Activated CD8-positive, alpha-beta memory T cell treated with anti-CD3 and anti-CD28 coated beads for 4 hours (primary cell): Measurements from ENCODE around the gene KSR2.
"Not testable (repeated sequence)": the region's sequence is repeated elsewhere in the genome, so short reads cannot be mapped to it uniquely, and the experiment has no call there.

ENCODE experiments used
- DNase-seq, 2 donors: peaks; one replicate each; pipeline ENCODE4 v3.0.0-alpha.2; 2020; ENCODE audit warnings: low read depth in 2 of 2

The KSR2 gene

DNA sequence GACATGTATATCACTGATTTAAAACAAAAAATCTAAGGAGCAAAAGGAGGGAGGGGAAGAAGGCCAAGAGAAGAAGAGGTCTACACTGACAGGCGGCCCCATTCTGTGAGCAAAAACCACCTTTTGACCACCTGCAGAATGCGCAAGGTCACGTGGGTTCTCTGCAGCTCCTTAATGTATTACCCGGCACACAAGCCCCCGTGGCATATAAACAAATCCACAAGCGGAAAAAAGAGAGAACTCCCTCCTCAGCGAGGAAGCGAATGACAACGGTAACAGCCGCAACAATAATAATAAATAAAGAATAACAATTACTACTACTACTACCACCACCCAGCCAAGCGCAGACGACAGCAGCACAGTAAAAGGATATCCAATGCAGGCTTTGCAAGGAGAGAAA lies 1.3 kb downstream of the KSR2 start:
- no peak for DNase-seq

DNA sequence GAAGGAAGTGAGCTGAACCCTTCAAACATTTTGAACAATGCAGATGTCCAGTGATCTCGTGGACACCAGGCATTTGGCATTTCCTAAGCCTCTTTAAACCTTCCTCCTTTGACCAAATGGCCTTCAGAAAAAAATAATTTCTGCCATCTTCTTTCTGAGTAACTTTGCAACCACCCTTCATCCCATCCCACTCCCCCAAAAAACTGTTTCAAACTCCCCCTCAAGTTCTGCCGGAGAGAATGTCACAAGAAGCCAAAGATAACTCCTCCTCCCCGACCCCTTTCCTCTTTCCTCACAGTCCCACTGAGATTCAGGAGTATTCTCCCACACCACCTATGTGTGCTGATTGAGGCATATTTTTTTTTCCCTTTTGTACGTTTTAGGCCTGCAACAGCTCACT lies 1.7 kb downstream of the KSR2 start:
- no peak for DNase-seq

DNA sequence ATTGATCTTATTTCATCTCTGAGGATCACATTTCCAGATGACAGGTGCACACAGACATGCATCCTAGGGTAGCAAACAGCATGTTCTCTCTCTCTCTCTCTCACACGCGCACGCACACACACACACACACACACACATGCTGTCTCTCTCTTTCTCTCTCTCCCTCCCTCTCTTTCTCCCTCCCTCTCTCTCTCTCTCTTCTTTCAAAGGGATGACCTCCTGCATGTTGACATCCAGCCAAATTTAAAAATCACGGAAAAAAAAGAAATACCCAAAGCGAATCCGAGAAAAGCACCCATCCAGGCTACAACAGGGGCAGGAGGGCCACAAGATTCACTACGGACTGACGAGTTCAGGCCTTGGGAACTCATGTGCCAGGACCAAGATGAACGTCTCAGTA lies 2.3 kb downstream of the KSR2 start:
- DNase-seq, result no peak

DNA sequence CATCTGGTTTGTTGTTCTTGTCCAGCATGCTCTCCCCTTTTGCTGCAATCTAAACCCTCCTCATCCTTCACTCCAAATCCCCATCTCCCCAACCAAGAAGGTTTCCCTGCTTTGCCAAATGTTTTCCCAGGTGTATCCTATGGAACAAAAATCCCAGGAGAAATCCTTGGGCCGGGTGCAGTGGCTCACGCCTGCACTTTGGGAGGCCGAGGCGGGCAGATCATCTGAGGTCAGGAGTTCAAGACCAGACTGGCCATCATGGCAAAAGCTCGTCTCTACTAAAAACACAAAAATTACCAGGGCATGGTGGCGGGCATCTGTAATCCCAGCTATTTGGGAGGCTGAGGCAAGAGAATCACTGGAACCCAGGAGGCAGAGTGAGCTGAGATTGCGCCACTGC lies 5.0 kb downstream of the KSR2 start:
- no peak for DNase-seq

DNA sequence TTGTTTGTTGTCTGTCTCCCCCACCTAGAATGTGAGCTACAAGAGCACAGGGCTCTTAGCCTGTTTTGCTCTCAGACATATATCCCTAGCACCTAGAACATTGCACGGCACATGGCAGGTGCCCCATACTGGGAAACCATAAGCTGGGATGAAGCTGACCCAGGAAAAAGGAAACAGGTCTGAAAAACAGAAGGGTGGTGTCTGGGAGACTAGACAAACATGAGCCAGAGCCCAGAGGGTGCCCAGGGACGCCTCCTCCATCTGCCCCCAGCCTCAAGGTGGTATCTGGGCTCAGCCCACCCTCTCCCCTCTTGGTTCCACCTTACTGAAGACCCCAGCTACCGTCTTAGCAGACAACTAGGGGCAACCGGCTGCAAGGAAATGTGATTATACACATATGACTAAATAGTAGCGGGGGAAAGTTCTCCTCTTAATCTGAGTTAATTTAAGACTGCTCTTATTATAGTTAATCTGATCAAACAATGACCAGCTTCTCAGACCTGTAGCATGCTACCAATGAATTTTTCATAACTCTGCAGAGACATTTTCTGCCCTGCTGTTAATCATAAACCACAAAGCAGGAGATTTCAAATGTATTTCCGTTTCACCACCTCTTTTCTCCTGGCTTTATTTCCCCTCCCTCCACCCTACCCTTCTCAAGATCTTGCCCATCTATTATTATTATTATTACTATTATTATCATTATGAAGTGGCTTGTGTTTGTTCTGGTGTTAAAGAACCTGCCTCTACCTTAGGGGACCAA lies 31.9 kb downstream of the KSR2 start:
- no peak for DNase-seq

DNA sequence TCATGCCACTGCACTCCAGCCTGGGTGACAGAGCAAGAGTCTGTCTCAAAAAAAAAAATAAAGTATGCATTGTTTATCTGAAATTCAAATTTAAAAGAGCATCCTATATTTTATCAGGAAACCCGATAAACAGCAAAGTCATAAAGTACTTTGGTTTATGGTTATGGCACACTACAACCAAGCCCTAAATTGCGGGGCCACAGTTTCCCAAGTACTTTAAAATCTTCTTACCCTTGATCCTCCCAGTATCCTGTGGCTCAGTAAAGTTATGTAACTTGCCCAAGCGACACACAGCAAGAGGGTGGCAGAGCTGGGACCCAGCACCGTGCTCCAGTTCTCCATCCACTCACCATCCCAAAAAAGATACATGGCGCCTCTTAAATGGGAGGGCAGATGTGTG lies 35.2 kb downstream of the KSR2 start:
- DNase-seq, result no peak

DNA sequence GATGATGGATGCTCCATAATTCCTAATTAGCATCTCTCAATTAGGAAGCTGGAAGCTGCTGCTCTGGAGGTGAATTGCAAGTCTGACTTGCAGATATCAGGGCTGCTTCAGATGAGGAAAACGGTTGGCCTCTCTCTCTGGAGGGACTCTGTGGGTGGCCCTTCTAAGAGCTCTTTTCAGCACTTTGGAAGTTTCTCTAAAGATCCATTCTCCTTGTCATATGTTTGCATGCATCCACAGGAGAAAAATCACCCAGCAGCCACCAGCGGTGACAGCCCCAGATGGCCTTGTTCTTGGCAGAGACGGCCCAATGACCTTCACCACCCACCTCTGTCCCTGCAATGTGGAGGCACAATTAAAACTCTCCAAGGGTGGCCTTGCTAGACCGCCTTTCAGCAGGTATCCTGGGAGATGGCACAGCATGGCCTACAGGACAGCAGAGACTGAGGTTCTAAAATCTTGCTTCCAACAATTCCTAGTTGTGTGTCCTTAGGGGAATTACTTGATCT lies 42.3 kb downstream of the KSR2 start:
- DNase-seq, result no peak

DNA sequence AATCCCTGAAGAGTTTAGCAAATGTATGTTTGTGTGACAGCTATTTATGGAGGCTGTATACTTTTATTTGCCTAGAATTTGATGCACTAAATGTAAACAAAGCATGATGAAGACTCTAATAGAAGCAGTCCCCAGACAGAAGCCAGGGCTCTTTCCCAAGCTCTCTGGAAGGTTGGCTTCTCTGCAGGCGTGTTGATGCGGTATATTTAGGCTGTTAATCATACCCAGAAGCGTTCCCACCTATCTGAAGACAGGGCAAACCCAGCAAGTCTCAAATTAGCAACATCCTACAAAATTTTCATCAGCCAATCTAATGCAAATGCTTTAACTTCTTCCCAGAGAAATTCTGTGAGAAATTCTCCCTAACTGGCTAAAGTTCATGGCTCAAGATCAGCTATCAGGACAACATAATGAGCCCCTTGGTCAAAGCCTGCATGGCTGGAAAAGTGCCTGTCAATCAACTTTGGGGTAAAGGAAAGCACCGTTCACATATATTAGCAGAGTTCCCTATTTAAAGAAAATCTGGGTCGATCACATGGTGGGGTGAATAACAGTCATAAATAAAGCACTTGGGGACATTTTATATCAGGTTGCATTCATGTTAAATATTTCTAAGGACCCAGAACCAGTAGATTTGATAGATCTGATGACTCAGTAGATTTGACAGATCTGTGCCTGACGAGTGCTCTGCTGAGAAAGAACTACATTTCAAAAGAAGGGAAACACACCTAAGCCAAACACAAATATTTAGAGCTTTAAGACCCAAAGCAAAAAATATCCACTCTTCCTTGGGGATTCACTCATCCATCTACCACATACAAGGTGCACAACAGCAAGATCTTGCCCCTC lies 46.6 kb downstream of the KSR2 start:
- DNase-seq, result no peak

DNA sequence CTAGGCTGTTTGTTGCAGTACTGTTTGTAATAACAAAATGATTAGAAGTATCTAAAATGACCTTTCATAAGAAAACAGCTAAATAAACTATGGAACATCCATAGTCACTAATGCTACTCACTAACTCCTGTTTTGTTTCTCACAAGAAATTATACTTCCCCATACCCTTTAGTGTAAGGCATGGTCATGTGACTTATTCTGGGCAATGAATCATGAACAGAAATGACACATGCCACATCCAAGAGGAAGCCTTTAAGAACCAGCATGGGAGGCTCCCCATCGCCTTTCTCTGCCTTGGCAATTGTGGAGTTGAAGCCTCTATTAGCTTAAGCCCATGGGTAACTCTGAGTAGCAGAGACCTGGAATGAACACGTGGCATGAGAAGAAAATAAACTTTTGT lies 49.3 kb downstream of the KSR2 start:
- DNase-seq, result no peak

DNA sequence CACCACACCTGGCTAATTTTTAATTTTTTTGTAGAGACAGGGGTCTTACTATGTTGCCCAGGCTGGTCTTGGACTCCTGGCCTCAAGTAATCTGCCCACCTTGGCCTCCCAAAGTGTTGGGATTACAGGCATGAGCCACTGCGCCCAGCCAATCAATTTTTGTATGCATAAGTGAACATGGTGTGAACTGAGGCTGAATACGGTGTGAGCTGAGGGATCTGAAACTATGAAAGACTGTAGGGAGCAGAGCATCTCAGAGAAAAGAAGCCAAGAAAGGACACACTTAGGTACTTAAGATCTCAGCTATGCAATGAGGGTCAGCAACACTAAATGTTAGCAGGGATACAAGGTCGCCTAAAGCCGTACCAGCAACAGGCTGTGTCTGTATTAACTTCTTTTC lies 54.1 kb downstream of the KSR2 start:
- DNase-seq, result no peak

DNA sequence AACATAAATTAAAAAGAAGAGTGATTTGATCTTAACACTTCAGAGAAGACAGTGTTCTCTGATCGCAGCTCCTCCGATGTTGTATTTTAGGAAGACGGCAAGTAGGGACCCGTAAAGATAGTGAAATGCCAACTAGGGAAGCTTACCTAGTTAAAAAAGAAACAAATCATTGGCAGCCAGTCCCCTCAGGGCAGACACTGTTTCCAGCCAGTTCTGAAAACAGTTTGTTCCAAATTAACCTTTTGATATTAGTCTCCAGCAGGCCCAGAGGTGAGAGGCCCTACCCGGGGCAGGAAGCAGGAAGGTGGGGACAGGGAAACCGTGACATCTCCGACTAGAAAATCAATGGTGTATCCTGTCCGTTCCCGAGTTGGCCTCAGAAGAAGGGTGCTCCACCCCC lies 56.0 kb downstream of the KSR2 start:
- no peak for DNase-seq

DNA sequence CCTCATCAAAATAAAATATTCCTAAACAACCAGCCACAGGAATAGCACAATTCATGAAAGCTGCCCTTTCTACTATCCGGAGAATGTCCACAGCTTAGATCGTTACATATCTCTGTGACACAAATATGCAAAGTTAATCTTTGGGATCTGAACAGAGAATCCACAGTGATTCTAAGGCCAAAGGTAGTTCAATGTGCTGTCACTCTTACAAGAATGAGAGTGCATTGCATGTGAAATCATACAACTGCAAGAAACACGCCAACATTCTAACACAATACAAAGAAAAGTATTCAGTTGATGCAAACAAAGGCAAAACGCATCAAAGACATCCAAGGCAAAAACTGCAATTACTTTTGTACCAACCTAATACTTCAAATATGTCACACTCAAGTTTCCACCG lies 60.4 kb downstream of the KSR2 start:
- DNase-seq, result no peak

DNA sequence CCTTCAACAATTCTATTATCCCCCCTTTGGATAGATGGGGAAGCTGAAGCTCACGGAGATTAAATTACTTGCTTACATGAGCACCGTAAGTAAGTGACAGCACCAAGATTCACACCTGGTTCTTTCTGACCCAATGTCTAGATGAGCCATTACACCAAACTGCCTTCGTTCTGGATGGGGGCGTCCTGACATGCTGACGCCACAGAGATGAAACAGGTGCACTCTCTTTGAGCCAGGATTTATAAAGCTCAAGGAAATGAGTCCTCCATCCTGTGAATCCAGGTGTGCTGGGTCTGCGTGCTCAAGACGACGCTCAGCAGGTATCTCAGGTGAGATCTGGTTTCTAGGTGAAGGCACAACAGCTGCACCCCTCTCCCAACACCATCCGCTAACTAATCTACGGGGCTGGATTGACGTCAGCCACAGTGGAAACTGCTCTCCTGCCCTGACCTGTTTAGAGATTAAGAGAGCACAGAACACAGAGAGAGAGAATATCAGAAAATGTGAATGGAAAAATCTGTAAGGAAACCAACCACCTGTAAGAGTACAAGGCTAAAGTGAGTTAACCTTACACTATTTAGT lies 61.6 kb downstream of the KSR2 start:
- no peak for DNase-seq

DNA sequence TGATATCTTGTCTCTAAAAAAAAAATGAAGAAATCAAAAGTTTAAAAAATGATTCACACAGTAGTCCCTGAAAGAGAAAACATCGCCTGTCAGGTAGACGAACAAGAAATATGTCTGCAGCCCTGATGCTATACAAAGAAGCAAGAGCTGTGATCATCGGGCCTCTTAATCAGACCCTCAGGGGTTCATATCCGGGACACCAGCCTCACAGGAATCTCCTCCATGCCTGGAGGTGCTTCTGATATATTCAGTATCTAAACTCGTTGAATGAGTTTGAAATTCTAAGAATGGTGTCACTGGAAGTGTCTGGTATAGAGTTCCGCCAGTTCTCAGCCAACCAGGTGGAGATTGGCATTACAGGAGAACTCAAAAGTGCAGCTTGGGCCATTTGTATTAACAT lies 64.7 kb downstream of the KSR2 start:
- no peak for DNase-seq

DNA sequence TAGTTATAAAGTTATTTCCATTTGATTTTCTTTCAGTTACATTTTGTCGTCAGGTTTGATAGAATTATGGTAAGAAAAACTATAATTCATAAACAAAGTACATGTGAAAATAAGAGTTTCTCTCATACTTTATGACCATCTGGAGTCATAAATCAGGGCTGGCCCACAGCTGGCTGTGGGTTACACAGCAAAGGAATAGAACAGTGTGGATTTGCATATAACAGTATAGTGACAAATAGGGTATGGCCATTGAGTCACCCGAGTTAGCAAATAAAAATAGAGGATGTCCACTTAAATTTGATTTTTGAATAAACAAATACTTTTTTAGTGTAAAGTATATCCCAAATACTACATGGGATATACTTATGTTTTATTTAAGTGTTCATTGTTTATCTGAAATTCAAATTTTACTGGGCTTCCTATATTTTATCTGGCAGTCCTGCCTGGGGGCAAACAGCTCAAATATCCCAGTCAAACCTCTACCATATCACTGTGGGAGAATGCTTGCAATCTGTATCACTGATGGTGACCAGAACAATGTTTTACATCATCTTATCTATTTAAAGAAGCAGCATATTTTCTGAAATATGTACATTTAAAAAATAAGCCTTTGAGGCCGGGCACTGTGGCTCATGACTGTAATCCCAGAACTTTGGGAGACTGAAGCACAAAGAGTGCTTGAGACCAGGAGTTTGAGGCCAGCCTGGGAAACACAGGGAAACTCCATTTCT lies 65.5 kb downstream of the KSR2 start:
- no peak for DNase-seq

DNA sequence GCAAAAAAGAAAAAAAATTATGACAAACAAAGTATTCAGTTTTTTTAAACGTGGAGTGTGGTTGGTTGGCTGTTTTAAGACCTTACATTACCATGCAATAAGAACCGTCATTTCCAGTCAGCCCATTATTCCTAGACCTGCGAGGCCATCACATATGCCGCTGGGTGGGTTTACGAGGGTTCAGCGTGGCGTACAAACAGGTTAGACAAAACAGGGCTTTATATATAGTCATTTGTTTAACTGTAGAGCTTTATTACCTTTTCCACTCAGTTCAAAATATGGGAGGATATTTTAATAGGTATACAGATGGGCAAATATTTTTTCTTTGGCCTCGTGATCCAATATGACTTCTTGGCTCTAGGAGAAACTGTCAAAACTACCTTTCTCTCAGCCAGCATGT lies 67.2 kb downstream of the KSR2 start:
- no peak for DNase-seq

DNA sequence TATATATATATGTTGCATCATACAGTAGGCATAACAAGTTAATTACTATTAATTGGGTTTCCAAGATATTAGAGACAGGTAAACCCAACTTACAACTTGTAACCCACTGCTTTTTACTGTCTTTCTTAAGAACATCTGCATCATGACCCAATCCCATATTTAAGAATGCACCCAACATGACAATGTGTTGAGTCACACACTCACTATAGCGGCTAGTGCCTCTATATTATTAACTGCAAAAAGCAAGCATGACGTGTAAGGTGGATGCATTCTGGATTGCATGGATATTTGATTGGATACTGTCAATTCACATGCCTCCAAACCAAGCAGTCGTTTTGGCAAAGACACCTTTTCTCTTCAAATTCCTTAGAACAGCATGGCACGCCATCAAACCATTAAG lies 68.2 kb downstream of the KSR2 start:
- no peak for DNase-seq

DNA sequence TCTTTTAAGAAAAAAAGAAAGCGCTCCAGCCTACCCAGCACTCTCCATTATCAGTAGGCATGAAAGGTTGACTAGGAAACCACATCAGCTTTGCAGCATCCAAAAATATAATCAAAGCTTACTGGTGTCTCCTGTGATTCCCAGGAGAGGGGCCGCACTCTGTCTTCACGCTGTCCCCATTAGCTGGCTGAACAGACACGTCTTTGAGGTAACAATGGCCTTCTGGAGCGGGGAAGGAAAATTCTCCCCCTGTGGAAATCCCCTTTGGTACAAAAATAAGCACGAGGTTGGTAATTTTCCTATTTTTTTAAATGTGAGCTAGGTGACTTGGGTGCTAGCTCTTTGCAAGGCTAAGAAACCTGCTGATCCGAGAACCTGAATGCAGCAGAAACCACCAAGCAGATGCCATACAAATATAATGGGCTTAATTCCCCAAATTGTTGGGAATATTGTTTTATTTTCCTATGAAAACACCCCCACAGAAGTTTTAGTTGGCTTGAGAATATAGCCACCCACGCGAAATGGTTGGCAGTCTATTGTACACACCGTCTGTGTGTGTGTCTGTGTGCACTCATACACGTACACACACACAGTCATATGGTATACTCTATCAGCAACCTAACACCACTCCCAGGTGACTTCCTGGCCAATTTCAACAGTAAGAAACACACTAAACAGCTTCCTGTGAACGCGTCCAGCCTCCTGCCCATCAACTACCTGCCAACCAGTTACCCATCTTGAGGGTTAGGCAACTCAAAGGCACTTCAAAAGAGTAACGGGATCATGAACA lies 71.2 kb downstream of the KSR2 start:
- no peak for DNase-seq

DNA sequence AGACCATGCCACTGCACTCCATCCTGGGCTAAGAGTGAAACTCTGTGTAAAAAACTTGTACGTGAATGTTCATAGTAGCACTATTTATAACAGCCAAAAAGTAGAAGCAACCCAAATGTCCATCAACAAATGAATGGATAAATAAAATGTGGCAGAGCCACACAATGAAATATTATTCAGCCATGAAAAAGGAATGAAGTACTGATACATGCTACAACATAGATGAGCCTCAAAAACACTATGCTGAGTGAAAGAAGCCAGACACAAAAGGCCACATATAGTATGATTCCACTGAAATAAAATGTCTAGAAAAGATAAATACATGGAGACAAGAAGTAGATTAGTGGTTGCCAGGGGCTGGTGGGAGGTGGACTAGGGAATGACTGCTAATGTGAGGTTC lies 72.8 kb downstream of the KSR2 start:
- DNase-seq, result no peak

DNA sequence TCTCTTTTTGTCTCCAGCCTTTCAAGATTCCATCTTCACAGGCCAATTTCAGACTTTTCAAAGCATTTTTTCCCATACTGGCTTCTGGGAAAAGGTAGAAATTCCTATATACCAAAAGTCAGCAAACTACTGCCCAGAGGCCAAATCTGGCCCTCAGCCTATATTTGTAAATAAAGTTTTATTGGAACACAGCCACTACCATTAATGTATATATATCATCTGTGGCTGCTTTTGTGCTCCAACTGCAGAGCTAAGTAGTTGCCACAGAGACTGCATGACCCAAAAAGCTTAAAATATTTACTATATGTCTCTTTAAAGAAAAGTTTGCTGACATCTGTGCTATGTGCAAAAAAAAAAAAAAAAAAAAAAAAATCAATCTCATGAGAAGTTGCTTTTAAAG lies 76.3 kb downstream of the KSR2 start:
- no peak for DNase-seq

DNA sequence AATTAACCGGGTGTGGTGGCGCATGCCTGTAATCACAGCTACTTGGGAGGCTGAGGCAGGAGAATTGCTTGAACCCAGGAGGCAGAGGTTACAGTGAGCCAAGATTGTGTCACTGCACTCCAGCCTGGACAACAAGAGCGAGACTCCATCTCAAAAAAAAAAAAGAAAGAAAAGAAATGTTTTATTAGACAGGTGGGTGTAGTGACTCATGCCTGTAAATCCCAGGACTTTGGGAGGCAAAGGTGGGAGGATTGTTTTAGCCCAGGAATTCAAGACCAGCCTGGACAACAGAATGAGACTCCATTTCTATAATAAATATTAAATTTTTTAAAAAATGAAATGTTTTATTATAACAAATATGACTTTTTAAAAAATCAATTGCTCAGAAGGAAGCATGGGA lies 77.5 kb downstream of the KSR2 start:
- not testable (repeated sequence) for DNase-seq
